ENCODE measurements around the gene FBL.
"Not testable (repeated sequence)": the region's sequence is repeated elsewhere in the genome, so short reads cannot be mapped to it uniquely, and the experiment has no call there.

The FBL gene

GRCh38 chr19:39875401-39875864 is 29.3 kb upstream of the FBL start:
- DNase-seq = not testable (repeated sequence)

DNA sequence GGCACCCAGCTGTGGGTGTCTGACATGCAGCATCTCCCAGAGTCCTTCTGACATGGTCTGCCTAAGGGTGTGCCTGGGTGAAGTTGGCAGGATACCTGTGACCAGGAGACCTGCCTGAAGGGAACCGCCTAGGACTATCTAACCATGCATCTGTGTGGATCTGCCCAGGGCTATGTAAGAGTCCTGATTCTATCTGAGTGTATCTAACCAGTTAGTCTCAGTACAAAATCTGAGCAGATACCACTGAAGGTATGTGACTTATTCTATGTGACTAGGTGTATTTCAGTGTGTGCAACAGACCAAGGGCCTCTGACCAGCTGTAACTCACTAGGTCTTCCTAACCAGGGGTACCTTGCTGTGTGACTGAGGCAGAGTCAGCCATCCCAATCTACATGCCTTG is 28.2 kb upstream of the FBL start:
- DNase-seq = no peak

DNA sequence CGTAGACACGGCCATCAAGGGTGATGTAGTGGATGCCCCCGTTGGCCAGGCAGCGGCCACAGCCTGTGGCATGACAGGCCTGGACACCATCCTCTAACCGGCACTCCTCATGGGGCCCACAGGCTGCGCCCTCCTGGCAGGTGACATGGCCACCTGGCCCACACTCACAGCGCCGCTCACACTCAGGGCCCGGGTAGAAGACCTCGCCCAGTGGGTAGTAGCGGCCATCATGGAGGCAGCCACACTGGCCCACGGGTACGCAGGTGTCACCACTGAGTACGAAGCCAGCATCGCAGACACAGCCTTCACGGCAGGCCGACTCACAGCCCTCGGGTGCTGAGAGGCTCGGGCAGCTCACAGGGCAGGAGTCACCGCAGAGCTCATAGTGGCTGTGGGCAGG is 27.2 kb upstream of the FBL start:
- DNase-seq = no peak

DNA sequence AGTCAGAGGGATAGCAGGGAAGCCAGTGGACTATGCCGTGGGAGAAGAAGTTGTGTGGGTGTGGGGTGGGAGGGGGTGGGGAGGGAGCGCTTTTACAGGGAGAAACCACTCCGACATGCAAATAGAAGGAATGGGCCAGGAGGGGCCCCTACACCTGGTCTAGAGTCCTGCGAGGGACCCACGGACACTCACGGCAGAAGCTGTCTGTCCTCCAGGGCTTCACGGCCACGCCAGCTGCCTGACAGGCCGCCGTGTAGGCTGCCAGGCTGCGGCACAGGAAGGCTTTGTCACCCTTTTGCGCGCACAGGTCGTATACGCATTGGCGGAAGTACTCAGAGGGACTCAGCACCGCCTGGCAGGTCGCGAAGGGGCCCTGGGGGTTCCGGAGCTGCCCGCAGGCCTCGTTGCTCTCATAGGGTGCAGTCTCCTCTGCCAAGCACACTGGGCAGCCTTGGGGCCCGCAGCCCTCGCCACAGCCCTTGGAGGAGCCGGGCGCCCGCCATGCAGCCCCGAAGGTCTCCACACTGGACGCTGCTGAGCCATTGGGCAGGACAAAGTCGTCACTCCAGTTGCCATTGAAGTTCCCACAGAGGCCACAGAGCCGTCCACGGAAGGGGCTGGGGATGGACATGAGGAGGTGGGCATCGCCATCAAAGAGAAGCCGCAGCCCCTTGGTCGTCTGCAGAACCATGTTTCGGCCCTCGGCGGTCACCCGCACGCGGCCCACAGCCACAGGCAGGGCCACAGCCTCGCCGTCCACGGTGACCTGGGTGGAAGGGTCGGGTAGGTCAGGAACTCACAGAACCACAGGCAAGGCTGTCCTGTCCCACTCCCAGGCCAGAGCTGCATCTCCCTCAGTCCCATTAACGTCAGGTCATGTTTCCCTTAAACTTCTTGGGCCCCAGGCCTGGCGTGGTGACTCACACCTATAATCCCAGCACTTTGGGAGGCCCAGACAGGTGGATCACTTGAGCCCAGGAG is 26.0 kb upstream of the FBL start:
- DNase-seq = no peak

- no peak for DNase-seq
Observed at GRCh38 chr19:39871362-39871761, 25.2 kb upstream of the FBL start.

DNA sequence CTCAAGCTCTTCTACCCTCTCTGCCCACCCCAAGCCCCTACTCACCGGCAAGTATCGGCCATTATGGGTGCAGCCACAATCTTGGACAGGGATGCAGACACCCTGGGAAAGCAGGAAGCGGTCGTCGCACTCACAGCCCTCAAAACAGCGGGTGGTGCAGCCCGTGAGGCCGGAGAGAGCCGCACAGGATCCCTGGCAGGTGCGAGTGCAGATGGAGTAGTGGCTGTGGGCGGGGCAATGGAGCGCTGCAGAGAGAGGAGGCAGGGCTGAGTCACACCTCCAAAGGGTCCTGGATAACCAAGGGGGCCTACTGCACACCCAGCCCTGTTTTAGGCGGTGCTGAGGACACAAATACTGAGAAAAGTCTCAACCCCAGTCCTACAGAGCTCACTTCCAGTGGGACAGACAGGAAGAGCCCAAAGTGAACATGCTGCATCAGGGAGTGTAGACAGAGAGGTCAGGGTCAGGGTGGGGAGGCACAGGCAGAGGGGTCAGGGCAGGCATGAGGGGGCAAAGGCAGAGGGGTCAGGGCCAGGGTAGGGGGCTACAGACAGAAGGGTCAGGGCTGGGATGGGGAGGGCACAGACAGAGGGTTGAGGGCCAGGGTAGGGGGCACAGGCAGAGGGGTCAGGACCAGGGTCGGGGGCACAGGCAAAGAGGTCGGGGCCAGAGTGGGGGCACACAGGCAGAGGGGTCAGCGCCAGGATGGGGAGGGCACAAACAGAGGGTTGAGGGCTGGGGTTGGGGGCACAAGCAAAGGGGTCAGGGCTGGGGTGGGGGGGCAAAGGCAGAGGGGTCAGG is 24.2 kb upstream of the FBL start:
- no peak for DNase-seq

GRCh38 chr19:39867952-39868351 is 21.8 kb upstream of the FBL start:
- no peak for DNase-seq

DNA sequence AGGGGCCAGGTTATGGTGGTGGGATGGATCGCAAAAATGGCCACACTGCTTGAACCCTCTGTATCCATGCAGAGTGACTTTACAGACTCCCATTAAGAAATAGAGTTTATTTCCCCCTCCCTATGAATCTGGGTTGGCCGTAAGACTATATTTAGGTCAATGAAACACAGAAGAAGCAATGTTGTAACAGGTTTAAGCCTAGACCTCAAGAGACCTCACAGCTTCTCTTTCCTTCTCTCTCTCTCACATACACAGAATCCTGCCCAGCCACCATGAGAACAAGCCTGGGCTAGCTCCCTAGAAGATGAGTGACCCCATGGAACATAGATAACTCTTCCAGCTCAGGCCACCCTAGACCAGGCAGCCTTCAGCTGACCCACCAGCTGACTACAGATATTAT is 21.0 kb upstream of the FBL start:
- DNase-seq = no peak

DNA sequence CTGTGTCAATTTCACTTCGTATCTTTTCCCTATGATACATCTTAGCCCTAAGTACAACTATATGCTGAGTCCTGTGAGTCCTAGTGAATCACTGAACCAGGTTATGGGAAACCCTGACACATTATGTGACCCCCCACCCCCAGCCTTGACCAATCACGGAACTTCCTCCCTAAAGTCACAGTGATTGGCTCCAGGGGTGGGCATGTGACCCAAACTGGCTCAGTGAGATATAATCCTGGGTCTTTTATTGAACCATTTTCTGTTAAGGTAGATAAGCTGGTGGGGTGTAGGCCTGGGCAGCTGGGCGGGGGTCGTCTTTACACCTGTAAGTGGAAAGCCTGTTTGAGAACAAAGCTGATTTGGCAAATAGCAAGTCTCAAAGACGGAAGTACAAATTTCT is 19.8 kb upstream of the FBL start:
- no peak for DNase-seq

DNA sequence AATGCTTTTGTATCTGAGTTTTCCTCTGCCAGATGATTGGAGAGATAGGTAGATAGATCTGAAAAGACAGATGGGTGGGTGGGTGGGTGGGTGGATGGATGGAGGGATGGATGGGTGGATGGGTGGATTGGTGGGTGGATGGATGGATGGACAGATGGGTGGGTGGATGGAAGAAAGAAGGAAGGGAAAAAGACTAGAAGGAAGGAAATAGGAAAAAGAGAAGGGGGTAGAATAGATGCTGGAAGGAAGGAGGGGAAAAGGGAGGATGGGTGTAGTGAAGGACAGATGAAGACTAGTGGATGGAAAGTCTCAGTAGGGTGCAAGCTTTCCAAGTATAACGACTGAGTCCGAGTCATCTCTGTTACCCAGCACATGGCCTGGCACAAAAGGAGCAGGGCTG is 19.0 kb upstream of the FBL start:
- no peak for DNase-seq

DNA sequence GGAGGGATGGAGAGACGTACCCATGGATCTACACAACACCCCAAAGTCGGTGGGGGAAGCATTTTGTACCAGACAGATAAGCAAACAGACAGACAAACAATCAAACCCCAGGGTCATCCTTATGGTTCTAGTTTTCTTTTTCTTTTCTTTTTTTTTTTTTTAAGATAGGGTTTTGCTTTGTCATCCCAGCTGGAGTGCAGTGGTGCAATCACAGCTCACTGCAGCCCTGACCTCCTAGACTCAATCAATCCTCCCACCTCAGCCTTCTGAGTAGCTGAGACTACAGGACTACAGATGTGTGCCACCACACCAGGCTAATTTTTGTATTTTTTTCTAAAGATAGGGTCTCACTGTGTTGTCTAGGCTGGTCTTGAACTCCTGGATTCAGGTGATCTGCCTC is 17.9 kb upstream of the FBL start:
- DNase-seq = no peak

- DNase-seq = no peak
Observed at GRCh38 chr19:39858541-39858940, 12.4 kb upstream of the FBL start.

DNA sequence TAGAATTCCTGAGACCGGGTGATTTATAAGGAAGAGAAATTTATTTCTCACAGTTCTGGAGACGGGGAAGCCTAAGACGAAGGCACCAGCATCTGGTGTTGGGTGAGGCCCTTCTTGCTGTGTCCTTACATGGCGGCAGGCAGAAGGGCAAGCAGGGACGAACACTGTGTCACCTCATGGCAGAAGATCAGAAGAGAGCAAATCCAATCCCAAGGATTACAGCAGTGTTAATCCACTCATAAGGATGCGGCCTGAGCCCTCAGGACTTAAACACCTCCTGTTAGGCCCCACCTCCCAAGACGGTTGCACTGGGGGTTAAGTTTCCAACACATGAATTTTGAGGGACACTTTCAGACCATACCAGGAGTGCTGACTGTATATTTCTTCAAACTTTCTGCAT is 6.7 kb upstream of the FBL start:
- DNase-seq = no peak

GRCh38 chr19:39850892-39851291 is 4.7 kb upstream of the FBL start:
- DNase-seq = no peak

DNA sequence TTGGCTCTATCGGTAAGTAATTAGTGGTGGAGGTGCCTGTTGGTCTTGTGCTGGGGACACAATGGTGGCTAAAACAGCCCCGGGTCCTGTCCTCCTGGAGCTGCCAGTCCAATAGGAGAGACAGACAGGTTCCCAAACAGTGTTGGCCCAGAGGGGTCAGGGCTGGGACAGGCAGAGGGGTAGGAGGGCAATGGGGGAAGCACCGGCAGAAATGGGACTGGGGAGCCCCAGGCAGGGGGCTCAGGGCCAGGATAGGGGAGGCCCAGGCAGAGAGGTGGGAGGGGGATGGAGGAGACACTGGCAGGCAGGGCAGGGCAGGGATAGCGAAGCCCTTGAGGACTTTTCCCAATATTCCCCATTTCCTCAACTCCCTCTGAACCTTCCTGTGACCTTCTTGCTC is 2.2 kb upstream of the FBL start:
- DNase-seq = no peak

DNA sequence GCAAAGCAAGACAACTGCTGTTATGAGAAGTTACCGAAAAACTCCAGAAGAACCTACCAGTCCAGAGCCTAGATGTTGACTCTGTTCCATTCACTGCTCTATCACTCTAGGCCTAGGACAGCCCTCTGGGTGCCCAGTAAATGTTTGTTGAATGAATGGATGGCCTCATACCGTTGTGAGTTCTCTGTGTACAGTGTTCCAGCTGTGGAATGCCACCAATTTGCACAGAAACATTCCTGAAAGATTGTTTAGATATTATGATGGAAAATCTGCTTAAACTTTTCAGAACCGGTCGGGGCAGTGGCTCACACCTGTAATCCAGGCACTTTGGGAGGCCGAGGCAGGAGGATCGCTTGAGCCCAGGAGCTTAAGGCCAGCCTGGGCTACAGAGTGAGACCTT is 1.3 kb upstream of the FBL start:
- no peak for DNase-seq

DNA sequence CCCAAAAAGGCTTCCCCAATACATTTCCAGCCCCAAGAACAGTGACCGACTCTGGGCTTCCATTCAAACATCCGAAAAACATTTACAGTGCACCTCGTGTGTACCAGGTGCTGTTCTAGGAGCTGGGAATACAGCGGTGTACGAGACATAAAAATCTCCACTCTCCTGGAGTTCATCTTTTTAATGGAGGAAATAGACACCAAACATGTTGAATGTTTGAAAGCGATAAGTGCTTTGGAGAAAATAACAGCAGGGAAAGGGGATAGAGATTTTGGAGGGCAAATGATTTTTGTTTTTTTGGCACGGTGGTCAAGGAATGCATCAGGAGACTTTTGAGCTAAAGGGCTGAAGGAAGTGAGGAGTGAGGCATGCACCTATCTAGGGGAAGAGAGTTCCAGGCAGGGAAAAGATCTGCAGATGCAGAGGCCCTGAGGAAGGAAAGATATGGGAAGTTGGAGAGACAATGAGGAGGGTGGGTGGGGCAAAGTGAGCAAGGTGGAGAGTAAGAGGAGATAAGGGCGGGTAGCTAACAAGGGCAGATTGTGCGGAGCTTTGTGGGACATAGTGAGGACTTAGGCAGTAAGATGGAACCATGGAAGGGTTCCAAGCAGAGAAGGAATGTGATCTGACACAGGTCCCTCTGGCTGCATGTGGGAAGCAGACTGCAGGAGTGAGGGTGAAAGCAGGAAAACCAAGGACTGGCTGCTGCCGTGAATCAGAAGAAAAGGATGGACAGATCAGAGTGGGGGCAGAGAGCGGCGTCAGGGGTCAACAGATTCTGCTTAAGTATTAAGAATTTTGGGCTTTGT is 703 bp upstream of the FBL start:
- DNase-seq = no peak

GRCh38 chr19:39845584-39845932 is 621 bp downstream of the FBL start:
- no peak for DNase-seq

GRCh38 chr19:39845172-39845571 is 1.0 kb downstream of the FBL start:
- DNase-seq = no peak

DNA sequence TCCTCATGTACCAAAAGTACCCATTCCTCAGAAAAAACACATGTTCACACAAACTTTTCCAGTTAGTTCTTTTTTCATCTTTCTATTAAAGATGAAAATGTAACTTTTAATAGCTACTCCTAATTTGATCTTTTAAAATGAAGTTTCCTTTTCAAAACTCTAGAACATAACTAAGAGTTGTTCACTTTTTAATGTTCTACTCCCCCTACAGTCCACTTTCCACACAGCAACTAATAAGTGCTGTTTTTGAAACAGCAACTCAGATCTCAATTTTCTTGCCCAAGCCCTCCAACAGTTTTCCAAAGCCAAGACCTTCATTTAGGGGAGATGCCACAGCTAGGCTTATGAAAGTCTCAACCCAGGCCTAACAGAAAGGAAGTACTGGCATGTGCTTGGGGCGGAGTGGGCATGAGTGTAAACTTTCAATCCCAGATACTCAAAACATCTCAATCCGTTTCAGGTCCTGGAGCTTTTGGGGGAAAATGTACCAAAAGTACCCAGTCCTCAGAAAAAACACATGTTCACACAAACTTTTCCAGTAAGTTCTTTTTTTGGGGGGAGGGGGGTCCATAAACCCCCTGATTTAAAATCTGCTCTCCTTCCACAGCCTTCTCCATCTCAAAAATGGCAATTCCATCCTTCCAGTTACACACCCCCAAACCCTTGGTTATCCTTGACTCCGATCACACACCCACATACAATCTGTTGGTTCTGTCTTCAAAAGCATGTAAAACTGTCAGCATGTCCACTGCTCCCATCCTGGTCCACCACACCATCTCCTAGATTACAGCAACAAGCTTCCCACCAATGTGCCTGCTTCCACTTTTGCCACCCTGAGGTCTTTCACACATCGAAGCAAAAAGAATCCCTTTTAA is 2.0 kb downstream of the FBL start:
- DNase-seq = no peak

- no peak for DNase-seq
Observed at GRCh38 chr19:39842693-39843435, 3.3 kb downstream of the FBL start.
